HG02678 (cell line): Measurements from ENCODE around the gene PSMD2.

Experiments
- ATAC-seq: cut with Tn5 transposase; IDR thresholded peaks from one replicate; pipeline ENCODE4 v1.9.1; 2021; ENCODE audit warnings: mild to moderate bottlenecking, moderate library complexity; ENCODE audit not compliant: unreplicated experiment

Gene PSMD2

GRCh38 chr3:184354121-184354728, 55.2 kb downstream of the PSMD2 start:
- ATAC-seq: no peak

DNA sequence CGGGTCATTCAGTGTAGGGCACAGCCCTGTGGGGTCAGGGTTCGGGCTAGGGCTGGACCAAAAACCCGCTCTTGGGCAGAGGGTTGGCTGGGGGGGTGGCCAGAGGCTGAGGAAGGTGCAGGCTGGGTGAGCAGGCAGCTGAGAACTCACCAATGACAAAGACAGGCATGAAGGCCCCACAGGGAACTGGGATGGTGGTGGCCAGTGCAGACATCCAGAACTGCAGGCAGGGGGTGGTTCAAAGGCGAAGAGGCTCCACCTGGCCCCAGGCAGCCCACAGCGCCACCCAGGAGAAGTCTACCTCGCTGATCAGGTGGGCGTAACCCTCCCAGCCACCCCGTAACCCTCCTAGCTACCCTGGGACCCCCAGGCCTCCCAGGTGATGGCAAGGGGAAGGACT, 55.7 kb downstream of the PSMD2 start:
- no peak for ATAC-seq

DNA sequence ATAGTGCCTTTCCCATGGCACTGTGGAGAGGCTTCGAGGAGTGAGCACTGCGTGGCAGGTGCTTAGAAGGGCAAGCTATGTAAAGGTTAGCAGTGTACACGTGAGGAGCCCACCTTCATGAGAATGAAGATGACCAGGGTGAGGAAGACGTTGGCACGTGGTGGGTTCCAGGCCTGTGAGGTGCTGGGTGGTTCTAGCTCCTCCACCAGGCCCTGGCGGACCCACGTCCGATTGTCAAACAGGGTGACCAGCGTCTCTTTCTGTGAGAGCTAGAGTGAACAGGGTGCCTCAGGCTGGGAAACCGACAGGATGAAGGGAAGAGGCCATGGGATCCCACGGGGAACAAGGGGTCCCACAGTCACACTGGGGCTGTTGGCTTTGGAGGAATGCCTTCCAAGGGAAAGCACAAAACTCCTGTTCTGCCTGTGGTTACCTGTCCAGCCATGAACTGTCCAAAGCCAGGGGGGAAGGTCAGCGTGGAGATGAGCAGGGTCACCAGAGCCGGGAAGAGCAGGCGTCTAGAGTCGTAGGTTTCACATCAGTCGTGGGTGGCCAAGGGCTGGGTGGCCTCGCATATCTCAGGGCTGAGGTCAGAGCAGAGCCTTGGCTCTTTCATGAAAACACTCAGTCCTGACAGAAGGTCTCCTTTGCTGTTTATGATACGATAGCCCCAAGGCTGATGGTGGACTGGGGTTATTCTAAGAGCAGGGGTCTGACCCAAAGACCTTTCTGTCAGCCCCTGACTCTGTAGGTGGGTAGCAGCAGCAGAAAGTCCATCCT, 56.4 kb downstream of the PSMD2 start:
- ATAC-seq: no peak

DNA sequence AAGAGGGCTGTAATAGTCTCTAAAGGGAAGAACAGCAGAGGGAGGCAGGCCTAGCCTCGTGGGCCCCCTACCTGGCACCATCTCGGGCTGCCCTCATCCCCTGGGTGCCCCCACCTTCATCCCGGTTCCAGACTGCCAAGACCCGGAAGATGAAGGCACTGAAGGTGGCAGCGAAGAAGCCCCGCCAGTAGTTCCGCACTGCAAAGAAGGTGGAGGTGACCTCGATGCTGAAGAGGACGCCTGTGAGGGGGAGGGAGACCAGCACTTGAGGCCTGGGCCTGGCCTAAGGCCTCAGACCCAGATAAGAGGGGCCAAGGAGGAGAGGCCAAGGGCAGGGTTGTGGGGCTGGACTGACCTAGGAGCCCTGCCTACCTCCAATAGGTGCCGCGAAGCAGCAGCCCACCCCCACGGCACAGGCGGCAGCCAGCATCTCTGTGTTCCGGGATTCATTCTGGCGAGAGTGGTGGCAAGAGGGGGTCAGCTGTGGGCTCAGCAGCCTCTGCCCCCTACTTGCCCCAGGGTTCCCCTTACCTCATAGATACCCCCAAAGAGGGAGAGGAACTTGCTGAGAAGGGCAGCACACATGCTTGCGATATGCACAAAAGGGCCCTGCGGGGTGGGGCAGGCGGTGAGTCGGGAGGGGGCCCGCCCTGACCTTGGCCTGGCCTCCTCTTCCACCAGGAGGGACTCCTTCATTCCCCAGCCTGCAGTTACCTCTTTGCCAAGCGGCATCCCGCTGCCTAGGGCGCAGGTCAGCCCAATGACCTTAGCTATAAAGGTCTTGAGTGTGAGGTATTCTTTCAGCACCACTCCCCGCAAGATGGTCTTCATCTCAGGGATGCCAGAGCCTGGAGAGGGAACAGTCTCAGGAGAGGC, 58.4 kb downstream of the PSMD2 start:
- no peak for ATAC-seq

- ATAC-seq: no peak
Measured at GRCh38 chr3:184358124-184358767, 59.2 kb downstream of the PSMD2 start.
